GM21737 (cell line): ENCODE measurements around the gene LCORL.
"Not testable (repeated sequence)": the region's sequence is repeated elsewhere in the genome, so short reads cannot be mapped to it uniquely, and the experiment has no call there.

Experiments used
- ATAC-seq: cut with Tn5 transposase; IDR thresholded peaks from one replicate; pipeline ENCODE4 v1.9.1; 2021; ENCODE audit warnings: mild to moderate bottlenecking, moderate library complexity; ENCODE audit not compliant: unreplicated experiment

LCORL gene

DNA sequence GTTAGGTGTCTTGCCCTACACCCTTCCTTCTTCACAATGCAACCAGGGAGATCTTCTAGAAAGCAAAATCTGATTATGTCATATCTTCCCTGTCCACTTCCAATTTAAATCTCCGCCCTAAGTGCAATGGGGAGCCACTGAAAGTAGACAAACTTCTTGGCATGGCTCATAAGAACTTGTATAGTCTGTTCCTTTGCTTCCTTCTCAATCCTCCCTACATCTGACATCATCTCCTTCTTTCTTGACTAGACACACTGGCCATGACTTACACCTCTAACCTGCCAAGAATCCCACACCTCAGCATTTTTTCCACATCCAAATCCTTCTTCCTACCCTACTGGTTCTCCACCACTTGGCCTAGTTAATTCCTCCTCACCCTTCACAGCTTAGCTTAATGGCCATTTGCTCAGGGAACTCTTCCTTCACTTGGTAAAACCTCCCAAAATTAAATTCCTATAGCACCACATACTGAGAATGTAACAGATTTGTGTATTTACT is 155.6 kb downstream of the LCORL start:
- no peak for ATAC-seq

DNA sequence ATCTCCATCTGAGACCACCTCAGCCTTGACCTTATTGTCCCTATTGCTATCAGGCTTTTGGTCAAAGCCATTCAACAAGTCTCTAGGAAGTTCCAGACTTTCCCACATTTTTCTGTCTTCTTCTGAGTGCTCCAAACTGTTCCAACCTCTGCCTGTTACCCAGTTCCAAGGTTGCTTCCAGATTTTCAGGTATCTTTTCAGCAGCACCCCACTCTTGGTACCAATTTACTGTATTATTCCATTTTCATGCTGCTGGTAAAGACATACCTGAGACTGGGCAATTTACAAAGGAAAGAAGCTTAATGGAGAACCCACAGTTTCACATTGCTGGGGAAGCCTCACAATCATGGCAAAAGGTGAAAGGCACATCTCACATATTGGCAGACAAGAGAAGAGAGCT is 159.6 kb downstream of the LCORL start:
- ATAC-seq = not testable (repeated sequence)

DNA sequence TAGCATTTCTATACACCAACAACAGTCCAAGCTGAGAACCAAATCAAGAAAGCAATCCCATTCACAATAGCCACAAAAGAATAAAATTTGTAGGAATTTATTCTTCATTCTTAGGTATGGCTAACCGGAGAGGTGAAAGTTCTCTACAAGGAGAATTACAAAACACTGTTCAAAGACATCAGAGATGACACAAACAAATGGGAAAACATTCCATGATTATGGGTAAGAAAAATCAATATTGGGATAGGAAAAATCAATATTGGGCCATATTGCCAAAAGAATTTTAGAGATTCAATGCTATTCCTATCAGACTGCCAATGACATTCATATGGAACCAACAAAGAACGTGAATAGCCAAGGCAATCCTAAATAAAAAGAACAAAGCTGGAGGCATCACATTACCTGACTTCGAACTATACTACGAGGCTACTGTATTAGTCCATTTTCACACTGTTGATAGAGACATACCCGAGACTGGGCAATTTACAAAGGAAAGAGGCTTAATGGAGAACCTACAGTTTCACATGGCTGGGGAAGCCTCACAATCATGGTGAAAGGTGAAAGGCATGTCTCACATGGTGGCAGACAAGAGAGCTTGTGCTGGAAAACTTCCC is 161.7 kb downstream of the LCORL start:
- no peak for ATAC-seq

DNA sequence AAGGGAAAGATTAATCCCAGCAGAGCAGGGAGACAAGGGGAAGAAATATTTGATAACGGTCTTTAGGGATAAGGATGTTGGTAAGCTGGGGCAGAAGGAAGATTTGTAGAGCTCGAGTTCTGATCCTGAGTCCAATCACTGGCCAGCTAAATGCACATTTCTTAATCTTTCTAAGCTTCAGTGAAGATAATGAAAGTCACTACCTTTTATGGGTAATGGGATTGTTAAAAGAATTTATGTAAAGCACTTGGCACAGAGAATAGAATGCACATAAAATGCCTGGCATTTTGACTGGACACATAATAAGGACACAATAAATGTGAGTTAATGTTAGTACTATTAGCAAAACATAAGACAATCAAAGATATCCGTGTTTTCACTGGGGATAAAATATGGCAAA is 167.5 kb downstream of the LCORL start:
- no peak for ATAC-seq

DNA sequence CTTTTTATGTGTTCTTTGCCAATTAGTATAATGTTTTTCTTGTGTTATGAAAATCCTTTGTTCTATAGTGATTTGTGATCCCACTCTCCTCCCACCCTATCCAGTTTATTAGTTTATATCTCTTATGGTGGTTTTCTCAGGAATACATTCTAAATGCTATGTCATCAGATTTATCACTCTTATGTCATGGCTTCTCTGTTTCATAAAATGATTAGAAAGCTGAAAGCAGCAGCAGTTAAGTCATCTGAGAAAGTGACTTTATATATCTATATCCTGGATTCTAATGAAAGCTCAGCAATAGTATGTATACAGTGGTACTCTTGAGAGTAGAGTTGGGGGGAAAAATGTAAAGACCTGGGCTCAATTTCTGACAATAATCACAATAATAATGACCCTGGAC is 169.6 kb downstream of the LCORL start:
- ATAC-seq = no peak

DNA sequence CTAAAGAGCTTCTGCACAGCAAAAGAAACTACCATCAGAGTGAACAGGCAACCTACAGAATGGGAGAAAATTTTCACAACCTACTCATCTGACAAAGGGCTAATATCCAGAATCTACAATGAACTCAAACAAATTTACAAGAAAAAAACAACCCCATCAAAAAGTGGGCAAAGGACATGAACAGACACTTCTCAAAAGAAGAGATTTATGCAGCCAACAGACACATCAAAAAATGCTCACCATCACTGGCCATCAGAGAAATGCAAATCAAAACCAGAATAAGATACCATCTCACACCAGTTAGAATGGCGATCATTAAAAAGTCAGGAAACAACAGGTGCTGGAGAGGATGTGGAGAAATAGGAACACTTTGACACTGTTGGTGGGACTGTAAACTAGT is 171.3 kb downstream of the LCORL start:
- ATAC-seq = not testable (repeated sequence)

DNA sequence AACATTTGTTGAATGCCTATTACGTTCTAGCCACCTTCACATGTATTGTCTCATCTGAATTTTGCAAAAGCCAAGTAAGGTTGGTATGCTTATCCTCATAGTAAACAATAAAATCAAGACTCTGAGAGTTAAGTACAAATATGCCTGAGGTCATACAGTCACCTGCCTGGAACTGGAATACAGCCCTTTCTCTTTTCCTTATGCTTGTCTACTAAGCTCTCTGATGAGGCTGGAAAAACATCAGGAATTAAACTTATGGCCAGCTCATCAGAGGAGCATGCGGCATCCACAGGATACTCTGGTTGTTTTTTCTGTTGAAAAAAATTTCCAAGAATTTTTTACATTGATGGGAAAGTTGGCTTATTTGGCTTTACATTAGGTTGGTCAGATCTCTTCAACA is 175.3 kb downstream of the LCORL start:
- no peak for ATAC-seq

DNA sequence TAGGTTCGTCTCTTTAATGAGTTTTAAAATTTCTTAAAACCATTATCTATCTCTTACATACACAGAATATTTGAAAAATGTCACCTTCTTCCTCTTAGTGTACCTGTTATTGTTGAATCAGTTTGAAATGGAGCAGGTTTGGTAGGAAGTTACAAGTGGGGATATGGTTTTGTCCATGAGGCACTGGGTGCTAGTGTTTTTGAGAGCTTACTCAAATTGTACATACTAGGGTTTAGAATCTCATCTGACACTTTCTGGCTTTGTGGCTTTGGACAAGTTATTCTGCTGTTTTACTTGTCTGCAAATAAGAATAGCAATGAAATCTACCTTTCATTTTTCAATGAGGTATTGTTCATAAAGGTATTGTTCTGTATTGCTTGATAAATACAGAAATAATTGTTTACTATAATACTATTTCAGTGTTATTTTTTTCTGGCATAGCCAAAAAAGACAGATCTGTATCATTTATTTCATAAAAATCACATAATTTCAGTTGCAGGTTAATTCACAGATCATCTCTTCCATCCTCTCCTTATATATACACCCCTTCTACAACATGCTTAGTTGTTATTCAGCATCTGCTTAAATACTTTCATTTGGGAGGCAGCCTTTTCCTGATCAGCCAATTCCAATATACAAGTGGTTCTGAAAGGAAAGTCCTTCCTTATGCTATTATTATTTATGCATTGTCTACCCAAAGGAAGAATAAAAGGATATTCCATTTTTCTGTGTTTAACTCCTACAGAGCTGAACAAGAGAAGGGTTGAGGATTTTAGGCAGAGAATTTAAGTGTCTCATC is 197.5 kb downstream of the LCORL start:
- no peak for ATAC-seq

DNA sequence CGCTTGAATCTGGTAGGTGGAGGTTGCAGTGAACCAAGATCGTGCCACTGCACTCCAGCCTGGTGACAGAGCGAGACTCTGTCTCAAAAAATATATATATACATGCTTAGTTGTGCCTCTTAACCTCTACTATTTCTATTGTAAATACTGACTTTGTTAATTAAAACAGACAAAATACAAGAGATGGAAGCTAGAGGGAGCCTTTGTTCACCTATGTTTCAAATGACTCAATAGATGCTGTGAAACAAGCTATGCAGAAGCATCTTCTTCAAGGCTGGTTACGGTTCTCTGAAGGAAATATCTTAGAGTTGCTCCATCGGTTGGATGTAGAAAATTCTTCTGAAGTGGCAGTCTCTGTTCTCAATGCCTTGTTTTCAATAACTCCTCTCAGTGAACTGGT is 204.5 kb downstream of the LCORL start:
- ATAC-seq = peak; percentile 67

DNA sequence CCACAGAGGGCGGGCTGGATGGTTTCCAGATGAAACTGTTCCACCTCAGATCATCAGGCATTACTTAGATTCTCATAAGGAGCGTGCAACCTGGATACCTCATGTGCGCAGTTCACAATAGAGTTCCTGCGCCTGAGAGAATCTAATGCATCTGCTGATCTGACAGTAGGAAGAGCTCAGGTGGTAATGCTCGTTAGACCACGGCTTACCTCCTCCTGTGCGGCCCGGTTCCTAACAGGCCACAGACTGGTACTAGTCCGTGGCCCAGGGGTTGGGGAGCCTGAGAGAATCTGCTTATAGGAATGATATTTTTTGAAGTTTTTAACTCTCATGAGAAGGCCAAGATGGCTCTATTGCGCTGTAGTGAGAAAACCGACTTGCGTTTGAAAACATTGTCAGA is 205.4 kb downstream of the LCORL start:
- ATAC-seq = no peak

DNA sequence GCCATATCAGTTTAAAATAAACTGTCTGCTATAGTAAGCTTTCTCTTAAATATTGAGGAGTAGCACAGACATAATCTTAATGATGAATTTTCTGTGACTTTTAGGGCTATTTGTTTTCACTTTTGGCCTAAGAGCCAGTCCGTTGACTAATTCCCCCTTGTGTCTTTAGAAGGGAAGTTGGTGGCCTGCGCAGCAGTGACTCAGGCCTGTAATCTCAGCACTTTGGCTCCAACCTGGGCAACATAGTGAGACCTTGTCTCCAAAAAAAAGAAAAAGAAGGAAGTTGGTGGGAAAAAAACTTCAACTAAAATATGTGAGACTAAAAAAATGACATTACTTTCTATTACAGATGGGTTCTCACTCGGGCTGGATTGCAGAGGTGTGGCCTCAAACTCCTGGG is 207.4 kb downstream of the LCORL start:
- ATAC-seq = no peak

DNA sequence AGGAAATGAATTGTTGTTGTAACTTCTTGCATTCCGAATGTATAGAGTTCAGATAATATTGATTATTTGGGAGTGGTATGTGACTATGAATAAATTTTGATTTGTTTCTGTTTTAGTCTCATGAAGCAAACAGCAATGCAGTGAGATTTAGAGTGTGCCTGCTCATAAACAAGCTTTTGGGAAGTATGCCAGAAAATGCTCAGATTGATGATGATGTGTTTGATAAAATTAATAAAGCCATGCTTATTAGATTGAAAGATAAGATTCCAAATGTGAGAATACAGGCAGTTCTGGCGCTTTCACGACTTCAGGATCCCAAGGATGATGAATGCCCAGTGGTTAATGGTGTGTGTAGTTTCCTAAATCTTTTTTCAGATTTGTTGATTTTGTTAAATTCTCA is 208.8 kb downstream of the LCORL start:
- ATAC-seq = no peak

DNA sequence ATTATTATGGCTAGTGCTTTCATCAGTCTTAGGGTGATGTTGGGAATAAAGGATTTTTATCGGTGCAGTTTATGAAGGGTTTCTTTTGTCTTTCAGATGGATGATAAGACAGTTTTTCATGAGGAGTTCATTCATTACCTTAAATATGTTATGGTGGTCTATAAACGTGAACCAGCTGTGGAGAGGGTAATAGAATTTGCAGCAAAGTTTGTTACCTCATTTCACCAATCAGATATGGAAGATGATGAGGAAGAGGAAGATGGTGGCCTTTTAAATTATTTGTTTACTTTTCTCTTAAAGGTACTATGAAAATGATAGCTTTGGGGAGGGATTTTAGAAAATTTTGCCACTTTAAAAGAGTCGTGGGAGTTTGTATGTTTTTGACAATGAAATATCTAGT is 209.4 kb downstream of the LCORL start:
- no peak for ATAC-seq

DNA sequence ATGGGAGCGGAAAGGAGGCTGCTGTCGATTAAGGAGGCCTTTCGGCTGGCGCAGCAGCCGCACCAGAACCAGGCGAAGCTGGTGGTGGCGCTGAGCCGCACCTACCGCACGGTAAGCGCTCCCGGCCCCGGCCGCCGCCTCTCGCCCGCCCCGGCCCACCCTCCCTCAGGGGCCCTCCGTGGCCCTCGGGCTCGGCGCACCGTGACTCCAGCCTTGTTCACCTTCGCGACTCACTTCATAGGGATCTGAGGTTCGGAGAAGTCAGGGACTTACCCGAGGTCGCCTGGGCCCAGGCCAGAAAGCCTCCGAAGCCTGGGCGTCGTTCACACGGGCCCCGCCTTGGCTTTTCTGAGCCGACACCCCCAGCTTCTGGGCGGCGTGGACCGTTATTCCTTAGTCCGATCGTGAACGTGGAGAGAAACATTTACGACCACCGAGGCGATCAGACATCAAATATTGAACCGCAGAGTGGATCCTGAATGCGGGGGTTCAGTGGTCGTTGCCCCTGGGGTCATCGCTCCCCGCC is 210.4 kb downstream of the LCORL start:
- peak; percentile 25 for ATAC-seq

DNA sequence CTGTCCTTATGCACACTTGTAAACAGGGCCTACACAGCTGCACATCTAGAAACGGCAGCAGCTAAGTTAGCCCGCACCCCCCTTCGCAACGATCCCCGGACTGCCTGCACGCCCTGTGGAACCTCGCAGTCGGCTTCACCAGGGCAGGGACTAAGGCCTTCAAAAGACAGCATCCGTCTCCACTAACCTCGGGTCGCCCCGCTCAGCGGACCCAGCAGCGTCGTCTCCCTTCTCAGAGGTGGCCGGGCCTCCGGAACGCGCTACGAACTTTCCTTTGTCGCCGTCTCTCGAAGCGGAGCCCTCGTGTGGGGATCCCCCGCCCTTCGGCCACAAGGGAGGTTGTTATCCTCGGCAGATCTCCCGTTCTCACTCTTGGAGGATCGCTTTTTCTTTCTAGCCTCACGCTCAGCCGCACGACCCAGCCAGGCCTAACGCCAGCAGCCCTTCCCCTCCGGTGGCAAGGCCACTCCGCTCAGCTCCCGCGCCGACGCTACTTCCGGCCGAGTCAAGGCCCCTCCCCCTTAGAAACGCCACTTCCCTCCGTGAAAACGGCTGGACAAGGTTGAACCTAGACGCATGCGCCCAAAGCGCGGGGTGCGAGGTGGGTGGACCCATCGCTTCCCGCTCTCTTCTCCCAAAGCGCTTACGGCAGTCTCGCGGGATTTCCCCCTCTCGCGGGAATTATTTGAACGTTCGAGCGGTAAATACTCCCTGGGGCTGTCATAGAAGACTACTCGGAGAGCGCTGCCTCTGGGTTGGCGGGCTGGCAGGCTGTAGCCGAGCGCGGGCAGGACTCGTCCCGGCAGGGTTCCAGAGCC is 211.1 kb downstream of the LCORL start, which contains the start of the genes DCAF16 and NCAPG:
Gene DCAF16, minus strand, starts transcription at position 498 of the 818 bp plus-strand sequence. CDS start 6,616 bp downstream, outside the sequence.
Gene NCAPG, plus strand, starts transcription at position 720 of the 818 bp plus-strand sequence. CDS start 99 bp downstream, outside the sequence.
- ATAC-seq = peak; percentile 90

DNA sequence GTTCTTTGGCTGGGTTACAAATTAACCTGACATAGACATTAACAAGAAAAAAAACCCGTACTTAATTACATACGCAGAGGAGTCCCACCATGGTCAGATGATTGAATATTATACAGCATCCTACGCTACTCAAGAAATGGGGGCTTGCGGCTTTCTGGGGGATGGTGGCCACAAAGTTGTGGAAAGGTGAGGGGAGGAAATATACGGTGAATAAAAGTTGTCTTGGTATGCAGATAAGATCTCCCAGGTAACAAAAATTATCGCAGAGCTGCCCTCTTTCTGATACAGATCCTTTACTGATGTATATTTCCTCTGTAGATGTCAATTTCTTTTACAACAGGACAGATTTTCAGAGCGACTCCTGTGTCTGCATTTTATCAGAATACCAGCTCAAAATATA is 211.9 kb downstream of the LCORL start:
- ATAC-seq = no peak

DNA sequence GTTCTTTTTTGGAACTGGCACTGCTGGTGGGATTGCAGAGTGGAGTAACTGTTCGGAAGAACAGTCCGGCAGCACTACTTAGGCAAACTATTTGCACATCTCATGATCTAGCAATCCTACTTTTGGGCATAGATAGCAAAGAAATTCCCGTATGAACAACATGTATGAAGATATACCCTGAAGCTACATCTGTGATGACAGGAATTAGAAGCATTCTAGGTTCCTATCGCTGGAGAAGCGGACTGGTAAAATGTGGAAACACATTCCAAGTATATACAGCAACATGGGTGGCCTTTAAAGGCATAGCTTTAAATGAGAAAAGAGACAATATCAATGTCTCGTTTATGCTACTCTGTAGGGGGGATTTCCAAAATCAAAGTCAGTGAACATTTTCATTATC is 214.1 kb downstream of the LCORL start:
- ATAC-seq = no peak

DNA sequence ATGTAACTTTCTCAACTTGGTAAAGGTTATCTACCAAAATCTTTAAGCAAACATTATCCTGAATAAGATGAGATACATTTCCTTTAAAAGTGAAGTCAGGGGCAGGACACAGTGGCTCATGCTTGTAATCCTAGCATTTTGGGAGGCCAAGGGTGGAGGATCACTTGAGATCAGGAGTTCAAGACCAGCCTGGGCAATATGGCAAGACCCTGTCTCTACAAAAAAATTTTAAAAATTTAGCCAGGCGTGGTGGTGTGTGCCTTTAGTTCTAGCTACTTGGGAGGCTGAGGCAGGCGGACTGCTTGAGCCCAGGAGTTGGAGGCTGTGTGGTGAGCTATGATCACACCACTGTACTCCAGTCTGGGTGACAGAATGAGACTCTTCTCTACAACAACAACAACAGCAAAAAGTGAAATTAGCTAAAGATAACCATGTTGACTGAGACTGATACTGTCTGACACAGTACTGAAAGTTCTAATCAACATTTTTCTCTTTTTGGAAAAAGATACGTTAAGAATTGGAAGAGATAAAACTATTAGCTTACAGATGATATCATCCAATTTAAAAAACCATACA is 215.9 kb downstream of the LCORL start:
- no peak for ATAC-seq

DNA sequence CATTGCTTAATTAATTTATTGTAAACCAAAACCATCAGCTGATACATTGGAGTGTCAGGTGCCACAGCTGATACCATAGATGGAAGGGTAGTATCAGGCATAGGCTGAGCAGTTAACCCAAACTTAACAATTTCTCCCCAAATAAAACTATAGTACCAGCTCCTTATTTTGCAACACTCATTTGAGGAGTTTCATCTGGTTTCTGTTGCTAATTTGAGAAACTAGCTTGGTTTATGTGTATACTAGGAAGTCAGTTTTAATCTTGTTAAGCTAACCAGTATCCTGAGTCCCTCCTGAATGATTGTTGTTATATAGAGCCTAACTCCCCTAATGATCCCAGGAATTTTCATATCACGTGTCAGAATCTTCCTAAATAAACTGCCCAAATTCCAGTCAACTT is 223.7 kb downstream of the LCORL start:
- no peak for ATAC-seq

DNA sequence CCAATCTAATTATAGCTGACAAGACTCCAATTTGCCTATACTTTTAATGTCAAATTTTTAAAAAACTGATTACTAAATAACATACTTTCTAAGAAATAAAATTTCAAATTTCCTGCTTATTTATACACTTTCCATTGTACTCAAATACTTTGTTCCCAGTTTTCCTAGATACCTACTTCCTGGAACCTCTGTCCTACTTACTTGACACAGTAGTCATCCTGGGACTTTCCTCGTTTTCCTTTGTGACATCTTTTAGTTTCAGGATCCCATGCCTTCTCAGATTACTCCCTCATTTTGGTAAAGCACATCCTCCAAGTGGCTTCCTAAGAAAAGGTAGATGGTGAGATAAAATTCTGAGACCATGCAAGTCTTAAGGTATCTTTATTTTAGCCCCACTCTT is 226.8 kb downstream of the LCORL start:
- no peak for ATAC-seq
